Stimulated activated CD4-positive, alpha-beta T cell treated with anti-CD3 and anti-CD28 coated beads, Interleukin-1b, Interleukin-23, amount 100 ng/mL, for 1 hour (primary cell): ENCODE results near the gene RGMA.
"Not testable (repeated sequence)": the region's sequence is repeated elsewhere in the genome, so short reads cannot be mapped to it uniquely, and the experiment has no call there.

Experiments used
- DNase-seq, 2 donors: peaks; one replicate each; pipeline ENCODE4 v3.0.0-alpha.2; 2020; ENCODE audit warnings: low read depth in 2 of 2

The RGMA gene

GRCh38 chr15:93048426-93048721 is 40.6 kb downstream of the RGMA start:
- DNase-seq: no peak

- no peak for DNase-seq
These were observed 41.2 kb downstream of the RGMA start for GRCh38 chr15:93047621-93048425.

- DNase-seq: no peak
These were observed 42.3 kb downstream of the RGMA start for GRCh38 chr15:93046721-93047120.

- DNase-seq: no peak
These were observed 42.9 kb downstream of the RGMA start for GRCh38 chr15:93046120-93046519.

- no peak for DNase-seq
These were observed 43.7 kb downstream of the RGMA start for GRCh38 chr15:93045191-93045785.

- no peak for DNase-seq
These were observed 44.5 kb downstream of the RGMA start for GRCh38 chr15:93044301-93045190.

- DNase-seq: no peak
These were observed 45.2 kb downstream of the RGMA start for GRCh38 chr15:93043621-93044300.

GRCh38 chr15:93042691-93043378 is 46.2 kb downstream of the RGMA start:
- no peak for DNase-seq

- no peak for DNase-seq
These were observed 46.8 kb downstream of the RGMA start for GRCh38 chr15:93042211-93042610.

GRCh38 chr15:93041159-93041547 is 47.9 kb downstream of the RGMA start:
- no peak for DNase-seq

- DNase-seq: no peak
These were observed 48.5 kb downstream of the RGMA start for GRCh38 chr15:93040288-93041158.

- DNase-seq: not testable (repeated sequence)
These were observed 49.3 kb downstream of the RGMA start for GRCh38 chr15:93039562-93040287.

GRCh38 chr15:93037820-93038705 is 50.9 kb downstream of the RGMA start:
- DNase-seq: no peak

- no peak for DNase-seq
These were observed 51.8 kb downstream of the RGMA start for GRCh38 chr15:93036951-93037819.

GRCh38 chr15:93035953-93036810 is 52.8 kb downstream of the RGMA start:
- no peak for DNase-seq

GRCh38 chr15:93035092-93035915 is 53.7 kb downstream of the RGMA start:
- no peak for DNase-seq
